SU-DHL-6 (cell line): ENCODE data around the gene NT5DC4.

Experiments used
- H2AFZ ChIP-seq: fragments of 200-600 bp; sonication (generic); 2 replicates; pipeline ENCODE4 v1.6.1; 2014; ENCODE audit warnings: low read depth, mild to moderate bottlenecking, moderate library complexity, mixed read lengths, antibody characterized with exemption, low read length; ENCODE audit not compliant: severe bottlenecking
- H3F3A ChIP-seq: fragments of 200-600 bp; shearing (Covaris generic); 2 replicates; pipeline ENCODE4 v1.6.0; 2016; ENCODE audit warnings: antibody characterized with exemption, mild to moderate bottlenecking; ENCODE audit not compliant: insufficient read depth
- H3K27ac ChIP-seq: fragments of 200-600 bp; sonication (generic); 2 replicates; pipeline ENCODE4 v1.5.1; 2016; ENCODE audit warnings: low read depth, mild to moderate bottlenecking, low read length, moderate library complexity, mixed read lengths
- H3K27me3 ChIP-seq: fragments of 200-600 bp; sonication (generic), shearing (Covaris generic); 2 replicates; pipeline ENCODE4 v1.6.0; 2014; ENCODE audit warnings: mild to moderate bottlenecking, low read length
- H3K36me3 ChIP-seq: fragments of 200-600 bp; sonication (generic); 2 replicates; pipeline ENCODE4 v1.6.1; 2014; ENCODE audit warnings: mild to moderate bottlenecking, low read length, mixed read lengths
- H3K4me2 ChIP-seq: fragments of 300-600, 200-600 bp; shearing (Covaris generic), sonication (generic); 2 replicates; pipeline ENCODE4 v1.6.0; 2014; ENCODE audit warnings: low read length, low read depth, mild to moderate bottlenecking; ENCODE audit not compliant: poor library complexity, severe bottlenecking
- H3K4me3 ChIP-seq: fragments of 200-600 bp; sonication (generic); 2 replicates; pipeline ENCODE4 v1.5.1; 2014; ENCODE audit warnings: antibody characterized with exemption, low read length, mild to moderate bottlenecking, mixed read lengths; ENCODE audit not compliant: insufficient read depth, poor library complexity, severe bottlenecking
- H3K79me2 ChIP-seq: fragments of 200-600 bp; sonication (generic); 2 replicates; pipeline ENCODE4 v1.6.1; 2014; ENCODE audit warnings: mild to moderate bottlenecking, low read length, moderate library complexity; ENCODE audit not compliant: insufficient read depth
- H3K9ac ChIP-seq: fragments of 200-600 bp; sonication (generic); 2 replicates; pipeline ENCODE4 v1.7.0; 2014; ENCODE audit warnings: mild to moderate bottlenecking, low read length
- H3K9me2 ChIP-seq: fragments of 200-600 bp; sonication (generic); replicated peaks from 2 replicates; pipeline ENCODE4 v1.6.1; 2014; ENCODE audit warnings: low read length; ENCODE audit not compliant: insufficient read depth
- H3K9me3 ChIP-seq: fragments of 200-600 bp; sonication (generic); 2 replicates; pipeline ENCODE4 v1.6.1; 2014; ENCODE audit warnings: low read length, mixed read lengths; ENCODE audit not compliant: insufficient read depth
- H4K20me1 ChIP-seq: fragments of 200-600 bp; sonication (generic); 2 replicates; pipeline ENCODE4 v1.6.1; 2014; ENCODE audit warnings: low read depth, mild to moderate bottlenecking, antibody characterized with exemption, low read length, moderate library complexity, mixed read lengths
- CTCF ChIP-seq: fragments of 200-600 bp; sonication (generic); IDR thresholded peaks from one replicate; pipeline ENCODE4 v1.5.1; 2017; ENCODE audit warnings: antibody characterized with exemption, mild to moderate bottlenecking, low read length, moderate library complexity; ENCODE audit not compliant: insufficient read depth, poor library complexity, severe bottlenecking
- EZH2phosphoT487 ChIP-seq: fragments of 200-600 bp; sonication (generic), shearing (Covaris generic); conservative IDR thresholded peaks from 2 replicates; pipeline ENCODE4 v1.6.1; 2018; ENCODE audit warnings: mild to moderate bottlenecking, antibody characterized with exemption, low read length, moderate library complexity, mixed read lengths

NT5DC4 gene

DNA sequence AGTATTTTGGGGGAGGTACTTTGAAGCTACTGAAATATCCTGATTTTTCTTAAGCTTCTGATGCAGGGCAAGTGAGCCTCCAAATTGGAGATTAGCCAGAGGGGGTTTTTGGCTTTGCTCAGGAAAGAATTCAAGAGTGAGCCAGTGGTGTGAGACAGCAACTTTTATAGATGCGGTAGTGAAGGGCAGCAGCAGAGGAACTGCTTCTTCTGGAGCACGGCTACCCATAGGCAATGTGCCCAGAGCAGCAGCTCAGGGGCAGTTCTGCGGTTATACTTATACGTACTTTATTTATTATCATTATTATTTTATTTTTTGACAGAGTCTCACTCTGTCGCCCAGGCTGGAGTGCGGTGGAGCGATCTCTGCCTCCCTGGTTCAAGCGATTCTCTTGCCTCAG is 19.8 kb upstream of the NT5DC4 start:
- no peak overlapping the region for H3K27ac ChIP-seq
- H3K27me3 ChIP-seq, result no peaks in the 10 kb centered on the region
- H3K79me2 ChIP-seq, result no peaks in the 10 kb centered on the region
- no peak overlapping the region for H3K9ac ChIP-seq
- no peak overlapping the region for H3K4me3 ChIP-seq
- H3F3A ChIP-seq, result no peaks in the 10 kb centered on the region
- H3K4me2 ChIP-seq, result no peak overlapping the region
- no peaks in the 10 kb centered on the region for H3K9me2 ChIP-seq
- H2AFZ ChIP-seq, result no peak overlapping the region
- TF ChIP-seq EZH2phosphoT487 (no peak), CTCF (no peak)
- no peaks in the 10 kb centered on the region for H3K36me3 ChIP-seq
- no peaks in the 10 kb centered on the region for H4K20me1 ChIP-seq
- H3K9me3 ChIP-seq, result no peaks in the 10 kb centered on the region

DNA sequence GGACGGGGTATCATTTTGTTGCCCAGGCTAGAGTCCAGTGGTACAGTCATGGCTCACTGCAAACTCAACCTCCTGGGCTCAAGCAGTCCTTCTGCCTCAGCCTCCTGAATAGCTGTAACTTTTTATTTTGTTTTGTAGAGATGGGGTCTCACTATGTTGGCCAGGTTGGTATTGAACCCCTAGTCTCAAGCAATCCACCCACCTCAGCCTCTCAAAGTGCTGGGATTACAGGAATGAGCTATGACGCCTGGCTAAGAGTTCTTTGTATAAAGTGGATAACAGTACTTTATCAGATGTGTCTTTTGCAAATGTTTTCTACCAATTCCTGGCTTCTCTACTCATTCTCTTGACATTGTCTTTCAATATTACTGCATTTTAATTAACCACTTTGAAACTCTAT is 17.1 kb upstream of the NT5DC4 start:
- H3K9me2 ChIP-seq, result no peaks in the 10 kb centered on the region
- TF ChIP-seq EZH2phosphoT487 (no peak), CTCF (no peak)
- no peaks in the 10 kb centered on the region for H3K79me2 ChIP-seq
- no peak overlapping the region for H3K27ac ChIP-seq
- H3K36me3 ChIP-seq, result no peaks in the 10 kb centered on the region
- no peaks in the 10 kb centered on the region for H3K9me3 ChIP-seq
- H3K9ac ChIP-seq, result no peak overlapping the region
- no peak overlapping the region for H3K4me2 ChIP-seq
- no peaks in the 10 kb centered on the region for H4K20me1 ChIP-seq
- no peaks in the 10 kb centered on the region for H3F3A ChIP-seq
- no peak overlapping the region for H3K4me3 ChIP-seq
- no peaks in the 10 kb centered on the region for H3K27me3 ChIP-seq
- H2AFZ ChIP-seq, result no peak overlapping the region

DNA sequence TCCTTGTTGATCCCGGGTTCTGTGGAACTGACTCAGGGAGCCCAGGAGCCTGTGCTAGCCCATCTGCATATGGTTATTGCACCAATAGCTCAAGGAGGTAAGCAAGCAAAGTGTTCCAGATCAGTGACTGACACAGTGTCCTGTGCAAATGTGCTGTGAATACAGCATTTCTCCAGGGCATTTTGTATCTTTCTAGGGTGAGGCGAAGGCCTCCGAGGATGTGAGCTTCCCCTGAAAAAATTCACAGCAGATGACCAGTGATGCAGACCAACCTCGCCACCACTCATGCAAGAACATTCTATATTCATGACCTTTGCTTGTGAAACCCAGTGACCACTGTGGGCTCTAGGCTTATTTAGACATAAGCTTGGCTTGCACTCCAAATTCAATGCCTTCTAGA is 15.2 kb upstream of the NT5DC4 start:
- H3K36me3 ChIP-seq, result no peaks in the 10 kb centered on the region

More for the DNA sequence above, 15.2 kb upstream of the NT5DC4 start:
- Histone ChIP-seq H3K9ac (no peak overlapping the region), H3K9me2 (no peaks in the 10 kb centered on the region), H3K4me2 (no peak overlapping the region), H3K4me3 (no peak overlapping the region), H3F3A (no peaks in the 10 kb centered on the region), H4K20me1 (no peaks in the 10 kb centered on the region), H3K27me3 (no peaks in the 10 kb centered on the region), H3K9me3 (no peaks in the 10 kb centered on the region), H3K27ac (no peak overlapping the region), H3K79me2 (no peaks in the 10 kb centered on the region), H2AFZ (no peak overlapping the region)
- no peak for TF ChIP-seq CTCF
- TF ChIP-seq EZH2phosphoT487, result no peak
